ENCODE results near the gene ACAA2.

GRCh38 chr18:49839012-49839411, 25.7 kb upstream of the ACAA2 start:
- TF ChIP-seq REST (IDR thresholded peaks at IDR 0.05; ENCODE audit: insufficient replicate concordance, low read depth) (no peak), CTCF (IDR thresholded peaks at IDR 0.05; ENCODE audit: insufficient read depth, low read length) (no peak), SPI1 (IDR thresholded peaks at IDR 0.05; ENCODE audit: borderline replicate concordance, low read depth) (no peak), POLR2AphosphoS5 (IDR thresholded peaks at IDR 0.05; ENCODE audit: low read depth) (no peak), GABPA (IDR thresholded peaks at IDR 0.05; ENCODE audit: low read depth) (no peak)
